ENCODE data around the gene SPAG8.

Gene SPAG8

GRCh38 chr9:35836595-35836994 is 24.5 kb upstream of the SPAG8 start:
- no peak for DNase-seq

- no peak for DNase-seq
Observed at GRCh38 chr9:35835766-35836165, 23.7 kb upstream of the SPAG8 start.

- no peak for DNase-seq
Observed at GRCh38 chr9:35835216-35835632, 23.2 kb upstream of the SPAG8 start.

- DNase-seq, result no peak
Observed at GRCh38 chr9:35834260-35835215, 22.5 kb upstream of the SPAG8 start.

GRCh38 chr9:35832814-35833213 is 20.8 kb upstream of the SPAG8 start:
- no peak for DNase-seq

GRCh38 chr9:35831040-35831439 is 19.0 kb upstream of the SPAG8 start:
- no peak for DNase-seq

GRCh38 chr9:35829764-35830096 is 17.7 kb upstream of the SPAG8 start:
- no peak for DNase-seq

- DNase-seq, result peak; percentile 93
Observed at GRCh38 chr9:35829084-35829763, 17.2 kb upstream of the SPAG8 start, which contains the start of gene TMEM8B. TSS of gene TMEM8B (plus strand) at chr9:35829228. CDS start at chr9:35829448, 220 bp downstream.

- DNase-seq, result no peak
Observed at GRCh38 chr9:35828716-35829083, 16.6 kb upstream of the SPAG8 start, which contains the start of gene FAM221B. TSS of gene FAM221B (minus strand) at chr9:35828732. CDS start at chr9:35826161, 2,571 bp downstream.

- DNase-seq, result no peak
Observed at GRCh38 chr9:35827486-35827885, 15.4 kb upstream of the SPAG8 start.

GRCh38 chr9:35826071-35826701 is 14.1 kb upstream of the SPAG8 start:
- peak; percentile 48 to 62 for DNase-seq

- no peak for DNase-seq
Observed at GRCh38 chr9:35822926-35823325, 10.9 kb upstream of the SPAG8 start.

GRCh38 chr9:35820076-35820475 is 8.0 kb upstream of the SPAG8 start:
- no peak for DNase-seq

- no peak for DNase-seq
Observed at GRCh38 chr9:35818341-35818740, 6.3 kb upstream of the SPAG8 start.

- peak; percentile 5 to 10 for DNase-seq
Observed at GRCh38 chr9:35816708-35817107, 4.6 kb upstream of the SPAG8 start.

GRCh38 chr9:35814841-35815543 is 2.9 kb upstream of the SPAG8 start, which contains the start of gene HINT2:
TSS of gene HINT2 (minus strand) at chr9:35815042. CDS start at chr9:35814979, 63 bp downstream.
- DNase-seq, result peak; percentile 99 to 100

- DNase-seq, result peak; percentile 21 to 55
Observed at GRCh38 chr9:35814106-35814840, 2.2 kb upstream of the SPAG8 start.

- DNase-seq, result peak in 1 of 2 experiments; percentile 42
Observed at GRCh38 chr9:35813434-35814105, 1.5 kb upstream of the SPAG8 start.

- no peak for DNase-seq
Observed at GRCh38 chr9:35811381-35812024, 559 bp downstream of the SPAG8 start.

GRCh38 chr9:35810122-35810521 is 1.9 kb downstream of the SPAG8 start:
- DNase-seq, result no peak

- no peak for DNase-seq
Observed at GRCh38 chr9:35808433-35808832, 3.6 kb downstream of the SPAG8 start.
